Neutrophil (primary cell): Measurements from ENCODE around the gene SPAG16.

ENCODE experiments used
- H3K27ac ChIP-seq: fragments of 200-600 bp; sonication (generic); 2 replicates; pipeline ENCODE4 v1.5.1; 2016; ENCODE audit warnings: mild to moderate bottlenecking, moderate library complexity
- H3K27me3 ChIP-seq: fragments of 200-600 bp; sonication (generic); 2 replicates; pipeline ENCODE4 v1.6.0; 2016; ENCODE audit warnings: mild to moderate bottlenecking
- H3K36me3 ChIP-seq: fragments of 200-600 bp; sonication (generic); 2 replicates; pipeline ENCODE4 v1.5.1; 2017
- H3K4me1 ChIP-seq, 2 experiments: fragments of 200-600 bp in 1 of 2; sonication (generic) in 1 of 2; 1 replicate in 1 of 2; 2 replicates in 1 of 2; pipeline versions ENCODE4 v1.5.1 to v1.6.1; 2013 to 2016; ENCODE audit warnings: low read depth in 1 of 2, low read length in 1 of 2, mild to moderate bottlenecking in 1 of 2, moderate library complexity in 1 of 2; ENCODE audit not compliant: control insufficient read depth in 1 of 2, insufficient read depth in 1 of 2
- H3K4me3 ChIP-seq, 2 experiments: fragments of 200-600 bp in 1 of 2; sonication (generic) in 1 of 2; 1 replicate in 1 of 2; 2 replicates in 1 of 2; pipeline ENCODE4 v1.5.1; 2013 to 2016; ENCODE audit warnings: low read depth in 1 of 2, low read length in 1 of 2, mild to moderate bottlenecking in 1 of 2, moderate library complexity in 1 of 2
- H3K9me3 ChIP-seq: fragments of 200-600 bp; sonication (generic); 2 replicates; pipeline ENCODE4 v1.5.1; 2016
- CTCF ChIP-seq: fragments of 200-600 bp; sonication (generic); IDR thresholded peaks from 2 replicates; pipeline ENCODE4 v1.5.1; 2016; ENCODE audit warnings: antibody characterized with exemption

Gene SPAG16

GRCh38 chr2:213816583-213816982 is 532.3 kb downstream of the SPAG16 start:
- Histone ChIP-seq H3K4me1 (no peaks in the 10 kb centered on the region), H3K9me3 (no peaks in the 10 kb centered on the region), H3K36me3 (no peaks in the 10 kb centered on the region), H3K4me3 (no peak overlapping the region), H3K27me3 (no peaks in the 10 kb centered on the region), H3K27ac (no peak overlapping the region)
- no peak for TF ChIP-seq CTCF

GRCh38 chr2:213818436-213818835 is 534.2 kb downstream of the SPAG16 start:
- no peak for TF ChIP-seq CTCF
- Histone ChIP-seq H3K27me3 (no peaks in the 10 kb centered on the region), H3K27ac (no peak overlapping the region), H3K4me1 (no peaks in the 10 kb centered on the region), H3K36me3 (no peaks in the 10 kb centered on the region), H3K4me3 (no peak overlapping the region), H3K9me3 (no peaks in the 10 kb centered on the region)

GRCh38 chr2:213834331-213834730 is 550.1 kb downstream of the SPAG16 start:
- H3K4me1 ChIP-seq, result no peaks in the 10 kb centered on the region
- H3K36me3 ChIP-seq, result no peaks in the 10 kb centered on the region
- no peaks in the 10 kb centered on the region for H3K27me3 ChIP-seq
- TF ChIP-seq CTCF, result no peak
- H3K9me3 ChIP-seq, result no peaks in the 10 kb centered on the region
- H3K27ac ChIP-seq, result no peak overlapping the region
- no peak overlapping the region for H3K4me3 ChIP-seq

GRCh38 chr2:213834746-213835145 is 550.5 kb downstream of the SPAG16 start:
- no peaks in the 10 kb centered on the region for H3K9me3 ChIP-seq
- no peaks in the 10 kb centered on the region for H3K4me1 ChIP-seq
- H3K27me3 ChIP-seq, result no peaks in the 10 kb centered on the region
- no peak for TF ChIP-seq CTCF
- no peaks in the 10 kb centered on the region for H3K36me3 ChIP-seq
- no peak overlapping the region for H3K27ac ChIP-seq
- H3K4me3 ChIP-seq, result no peak overlapping the region

- no peak for TF ChIP-seq CTCF
- no peaks in the 10 kb centered on the region for H3K4me1 ChIP-seq
- no peaks in the 10 kb centered on the region for H3K36me3 ChIP-seq
- H3K4me3 ChIP-seq, result no peak overlapping the region
- no peaks in the 10 kb centered on the region for H3K9me3 ChIP-seq
- H3K27me3 ChIP-seq, result no peaks in the 10 kb centered on the region
- no peak overlapping the region for H3K27ac ChIP-seq
These were observed 562.6 kb downstream of the SPAG16 start for GRCh38 chr2:213846856-213847255.

GRCh38 chr2:213847316-213847715 is 563.1 kb downstream of the SPAG16 start:
- Histone ChIP-seq H3K4me1 (no peaks in the 10 kb centered on the region), H3K27me3 (no peaks in the 10 kb centered on the region), H3K36me3 (no peaks in the 10 kb centered on the region), H3K4me3 (no peak overlapping the region), H3K27ac (no peak overlapping the region), H3K9me3 (no peaks in the 10 kb centered on the region)
- no peak for TF ChIP-seq CTCF
